HuH-7.5 (cell line): ENCODE results near the gene CLDN25.
A peak's percentile ranks its signal among the peaks of the same experiment; 100 is the strongest.
"Not testable (repeated sequence)": the region's sequence is repeated elsewhere in the genome, so short reads cannot be mapped to it uniquely, and the experiment has no call there.

ENCODE experiments used
- DNase-seq: peaks from one replicate; pipeline ENCODE4 v3.0.0; 2011; ENCODE audit warnings: low spot score

CLDN25 gene

DNA sequence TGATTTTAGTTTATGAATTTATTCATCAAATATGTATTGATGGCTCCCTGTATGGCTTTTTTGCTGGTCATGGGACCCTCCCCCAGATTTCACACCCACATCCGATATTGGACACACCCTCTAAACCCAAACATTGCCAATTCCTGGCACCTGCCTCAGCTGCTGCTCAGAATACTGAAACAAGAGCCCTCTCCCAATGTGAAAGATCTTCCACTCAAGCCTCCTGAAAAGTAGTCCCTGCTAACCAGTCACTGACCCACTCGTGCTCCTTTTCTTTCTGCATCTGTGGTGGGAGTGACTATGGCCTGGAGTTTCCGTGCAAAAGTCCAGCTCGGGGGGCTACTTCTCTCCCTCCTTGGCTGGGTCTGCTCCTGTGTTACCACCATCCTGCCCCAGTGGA lies at the start of gene CLDN25:
Gene CLDN25 (plus strand): TSS at position 301 of the 400 bp plus-strand sequence. CDS start 0 bp downstream, at position 301.
- no peak for DNase-seq

DNA sequence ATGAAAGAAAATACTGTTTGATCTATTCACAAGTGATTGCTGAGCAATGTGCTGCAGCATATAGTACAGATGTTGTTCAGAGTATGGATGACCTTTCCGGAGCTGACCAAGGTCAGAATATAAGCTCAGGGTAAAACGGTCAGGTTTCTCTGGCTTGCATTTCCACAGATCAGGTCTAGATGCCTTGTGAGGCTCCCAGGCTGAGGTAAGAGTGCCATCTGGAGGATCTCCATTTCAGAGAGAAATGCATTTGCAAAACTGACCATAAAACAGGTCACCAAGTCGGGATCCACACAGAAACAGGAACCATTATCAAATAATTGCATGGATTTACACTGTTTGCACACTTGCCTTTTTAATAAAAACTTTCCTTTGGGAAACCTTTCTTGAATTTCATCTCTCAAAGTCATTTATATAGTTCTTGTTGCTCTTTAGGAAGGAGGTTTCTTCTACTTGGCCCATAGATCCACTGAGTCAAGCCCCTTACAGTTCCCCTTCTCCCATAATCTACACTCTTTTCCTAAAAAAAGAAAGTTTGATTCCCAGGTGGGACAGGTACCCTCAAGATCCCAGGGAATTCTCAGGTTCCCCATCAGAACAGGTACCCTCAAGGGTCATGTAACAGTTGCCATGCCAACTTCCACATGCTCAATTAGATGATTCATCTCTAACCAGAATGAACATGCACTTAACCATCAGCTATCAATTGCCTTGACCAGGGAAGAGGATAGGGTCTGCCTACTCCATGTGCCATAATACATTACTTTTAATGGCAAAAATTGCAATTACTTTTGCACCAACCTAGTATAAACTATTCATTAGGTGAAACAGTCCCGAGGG lies 48.5 kb upstream of the CLDN25 start:
- peak; percentile 12 for DNase-seq

DNA sequence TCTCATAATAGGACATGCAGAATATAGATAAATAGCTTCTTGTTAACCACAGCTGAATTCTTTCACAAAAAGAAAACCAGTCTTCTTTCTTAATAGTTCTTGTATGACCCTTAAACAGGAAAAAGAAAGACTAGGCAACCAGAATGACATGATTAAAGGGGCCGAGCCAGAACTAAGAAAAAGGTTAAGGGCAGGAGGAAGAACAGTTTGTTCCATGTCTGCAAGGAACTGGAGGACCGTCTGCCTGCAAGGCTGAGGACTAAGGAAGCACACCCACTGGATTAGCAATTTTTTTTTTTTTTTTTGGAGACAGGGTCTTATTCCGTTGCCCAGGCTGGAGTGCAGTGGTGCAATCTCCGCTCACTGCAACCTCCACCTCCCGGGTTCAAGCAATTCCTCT lies 47.5 kb upstream of the CLDN25 start:
- DNase-seq, result no peak

DNA sequence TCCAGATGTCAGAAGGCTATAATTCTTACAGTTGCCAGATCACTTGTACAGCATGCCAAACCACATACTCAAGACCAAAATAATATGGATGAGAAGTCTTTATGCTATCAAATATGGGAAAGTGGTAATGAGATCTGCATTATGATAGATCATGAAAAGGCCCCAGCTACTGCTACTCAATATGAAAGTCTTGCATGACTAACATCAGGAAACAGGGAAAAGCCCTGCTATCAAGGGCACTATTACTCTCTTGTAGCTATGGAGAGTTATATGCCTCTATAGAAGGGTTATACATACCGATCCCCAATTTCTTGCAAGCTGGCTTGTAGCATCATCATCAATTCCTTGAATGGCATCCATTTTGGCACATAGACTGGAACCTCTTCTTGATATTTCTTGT lies 43.3 kb upstream of the CLDN25 start:
- DNase-seq, result no peak

DNA sequence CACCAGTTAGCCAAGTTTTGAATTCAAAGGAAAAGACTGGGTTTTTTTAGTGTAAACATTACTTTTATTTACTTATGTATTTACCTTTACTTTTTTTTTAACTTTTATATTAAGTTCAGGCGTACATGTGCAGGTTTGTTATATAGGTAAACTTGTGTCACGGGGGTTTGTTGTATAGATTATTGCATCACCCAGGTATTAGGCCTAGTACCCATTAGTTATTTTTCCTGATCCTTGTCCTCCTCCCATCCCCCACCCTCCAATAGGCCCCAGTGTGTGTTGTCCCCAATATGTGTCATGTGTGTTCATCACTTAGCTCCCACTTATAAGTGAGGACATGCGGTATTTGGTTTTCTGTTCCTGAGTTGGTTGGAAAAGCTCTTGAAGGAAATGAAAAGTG lies 26.7 kb upstream of the CLDN25 start:
- no peak for DNase-seq

DNA sequence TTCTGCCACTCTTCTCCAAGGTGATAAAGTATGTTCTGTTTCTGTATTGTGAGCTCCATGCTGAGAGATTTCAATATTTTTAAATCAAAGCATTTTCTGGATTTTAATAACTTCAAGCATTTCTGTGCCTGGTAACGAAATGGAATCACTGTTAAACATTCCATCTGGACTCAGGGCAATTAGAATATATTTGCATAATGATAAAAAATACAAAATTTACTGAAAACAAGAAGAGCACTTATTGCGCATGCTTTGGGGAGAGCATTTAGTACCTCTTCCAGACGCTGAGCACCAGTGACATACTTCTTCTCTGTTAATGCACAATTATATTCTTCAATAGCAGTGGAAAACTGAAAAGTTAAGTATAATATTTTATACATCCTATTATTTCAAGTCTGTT lies 19.4 kb upstream of the CLDN25 start:
- no peak for DNase-seq

DNA sequence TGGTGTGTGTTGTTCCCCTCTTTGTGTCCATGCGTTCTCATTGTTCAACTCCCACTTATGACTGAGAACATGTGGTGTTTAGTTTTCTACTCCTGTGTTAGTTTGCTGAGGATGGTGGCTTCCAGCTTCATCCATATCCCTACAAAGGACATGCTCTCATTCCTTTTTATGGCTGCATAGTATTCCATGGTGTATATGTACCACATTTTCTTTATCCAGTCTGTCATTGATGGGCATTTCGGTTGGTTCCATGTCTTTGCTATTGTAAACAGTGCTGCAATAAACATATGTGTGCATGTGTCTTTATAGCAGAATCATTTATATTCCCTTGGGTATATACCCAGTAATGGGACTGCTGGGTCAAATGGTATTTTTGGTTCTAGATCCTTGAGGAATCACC lies 16.6 kb upstream of the CLDN25 start:
- not testable (repeated sequence) for DNase-seq

DNA sequence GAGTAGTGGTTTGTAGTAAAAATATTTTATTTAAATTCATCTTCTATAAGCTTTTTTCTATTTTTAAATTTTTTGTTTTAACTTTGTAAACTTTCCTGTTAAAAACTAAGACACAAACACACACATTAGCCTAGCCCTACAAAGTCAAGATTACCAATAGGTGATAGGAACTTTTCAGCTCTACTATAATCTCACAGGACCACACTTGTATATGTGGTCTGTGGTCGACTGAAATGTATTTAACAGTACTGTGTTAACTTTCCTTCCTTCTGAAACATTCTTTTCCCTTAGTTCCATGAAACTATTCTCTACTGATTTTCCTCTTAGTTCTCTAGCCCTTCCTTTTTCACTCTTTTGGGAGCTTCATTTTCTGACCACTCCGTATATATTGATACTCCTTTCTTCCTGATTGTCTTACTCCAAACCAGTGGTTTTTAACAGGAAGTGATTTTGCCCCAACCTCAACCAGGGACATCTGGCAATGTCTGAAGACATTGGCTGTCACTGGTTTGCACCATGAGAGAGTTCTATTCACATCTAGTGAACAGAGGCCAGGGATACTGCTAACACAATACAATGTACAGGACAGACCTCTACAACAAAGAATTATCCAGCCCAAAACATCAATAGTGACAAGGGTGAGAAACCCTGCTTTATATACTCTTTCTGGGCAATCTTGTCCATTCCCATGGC lies 14.9 kb upstream of the CLDN25 start:
- no peak for DNase-seq

DNA sequence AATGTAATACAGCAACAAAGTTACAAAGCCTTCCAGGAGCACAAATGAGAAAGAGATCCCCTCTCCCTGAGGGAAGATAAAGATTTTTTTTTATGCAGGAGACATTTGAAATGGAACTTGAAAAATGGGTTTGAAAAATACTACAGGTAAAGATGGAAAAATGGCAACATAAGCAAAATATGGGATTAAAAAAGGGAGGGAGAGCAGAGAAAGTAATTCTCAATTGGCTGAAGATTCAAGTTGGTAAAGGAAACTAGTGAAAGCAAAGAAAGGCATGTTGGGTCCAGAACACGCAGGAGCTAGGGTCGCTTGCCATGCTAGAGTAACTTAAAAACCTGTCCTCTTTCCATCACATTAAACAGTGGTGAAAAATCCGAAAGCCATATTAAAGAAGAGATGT lies 7.6 kb upstream of the CLDN25 start:
- DNase-seq, result no peak

DNA sequence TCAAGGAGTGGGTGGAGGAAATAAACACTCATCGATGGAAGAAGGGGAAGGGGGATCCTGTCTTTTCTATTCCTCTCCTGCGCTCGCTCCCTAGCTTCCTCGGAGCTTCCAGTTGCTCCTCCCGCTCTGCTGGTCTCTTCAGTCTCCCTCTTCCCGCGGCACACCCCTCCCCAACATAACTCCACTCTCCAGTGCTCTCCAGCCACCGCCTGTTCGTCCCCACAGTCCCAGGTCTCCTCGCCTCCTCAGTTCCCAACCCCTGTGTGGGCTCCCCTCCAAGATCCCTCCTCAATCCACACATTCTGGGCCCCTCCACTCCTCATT lies 6.5 kb upstream of the CLDN25 start:
- DNase-seq, result peak; percentile 19

DNA sequence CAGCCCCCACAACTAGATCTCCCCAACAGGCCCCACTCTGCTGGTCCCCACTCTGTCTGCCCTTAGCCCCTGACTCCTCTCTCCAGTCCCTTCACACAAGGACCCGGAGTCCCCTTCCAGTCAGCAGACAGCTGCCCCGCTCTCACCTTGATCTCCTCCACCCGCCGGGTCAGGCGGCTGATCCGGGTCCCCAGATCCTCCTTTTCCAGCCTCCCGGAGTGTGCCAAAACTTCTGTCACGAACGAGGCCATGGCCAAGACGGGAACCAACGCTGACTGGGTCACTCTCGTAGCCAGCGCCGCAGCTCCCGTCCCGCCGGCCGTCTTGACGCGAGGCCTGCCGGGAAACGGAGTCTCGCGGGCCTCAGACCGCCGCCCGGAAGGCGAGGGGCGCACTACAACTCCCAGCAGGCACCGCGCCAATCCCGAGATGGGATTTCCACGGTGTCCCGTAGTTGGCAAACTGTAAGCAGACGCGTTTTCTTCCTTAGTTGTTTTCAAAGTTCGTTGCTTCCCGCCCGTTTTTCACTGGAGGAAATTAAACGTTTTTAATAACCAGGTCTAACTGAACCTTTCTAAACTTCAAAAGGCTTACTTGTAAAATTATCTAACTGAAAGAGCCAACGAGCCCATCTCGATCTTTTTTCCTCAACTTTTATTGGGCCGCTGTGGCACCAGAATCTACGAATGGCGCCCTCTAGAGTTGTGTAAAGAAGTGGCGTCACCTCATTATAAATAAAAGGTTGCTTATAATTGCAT lies 6.0 kb upstream of the CLDN25 start, which contains the start of gene ZW10:
Gene ZW10 (minus strand): TSS at position 277 of the 758 bp plus-strand sequence. CDS start 26 bp downstream, at position 251.
- peak; percentile 46 for DNase-seq

DNA sequence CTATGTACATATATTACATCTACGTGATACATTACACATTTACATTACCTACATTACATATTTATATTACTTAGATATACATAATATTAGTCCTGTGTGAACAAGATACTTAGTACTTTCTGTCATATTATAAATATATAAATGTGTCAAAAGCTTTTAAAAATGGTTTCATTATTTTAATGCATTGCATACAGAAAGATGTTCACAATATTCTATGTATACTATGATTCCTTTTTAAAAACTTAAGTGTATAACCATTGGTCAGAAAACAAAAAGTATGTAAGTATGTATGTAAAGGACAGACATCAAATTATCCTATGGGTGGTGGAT lies 5.5 kb upstream of the CLDN25 start:
- no peak for DNase-seq

DNA sequence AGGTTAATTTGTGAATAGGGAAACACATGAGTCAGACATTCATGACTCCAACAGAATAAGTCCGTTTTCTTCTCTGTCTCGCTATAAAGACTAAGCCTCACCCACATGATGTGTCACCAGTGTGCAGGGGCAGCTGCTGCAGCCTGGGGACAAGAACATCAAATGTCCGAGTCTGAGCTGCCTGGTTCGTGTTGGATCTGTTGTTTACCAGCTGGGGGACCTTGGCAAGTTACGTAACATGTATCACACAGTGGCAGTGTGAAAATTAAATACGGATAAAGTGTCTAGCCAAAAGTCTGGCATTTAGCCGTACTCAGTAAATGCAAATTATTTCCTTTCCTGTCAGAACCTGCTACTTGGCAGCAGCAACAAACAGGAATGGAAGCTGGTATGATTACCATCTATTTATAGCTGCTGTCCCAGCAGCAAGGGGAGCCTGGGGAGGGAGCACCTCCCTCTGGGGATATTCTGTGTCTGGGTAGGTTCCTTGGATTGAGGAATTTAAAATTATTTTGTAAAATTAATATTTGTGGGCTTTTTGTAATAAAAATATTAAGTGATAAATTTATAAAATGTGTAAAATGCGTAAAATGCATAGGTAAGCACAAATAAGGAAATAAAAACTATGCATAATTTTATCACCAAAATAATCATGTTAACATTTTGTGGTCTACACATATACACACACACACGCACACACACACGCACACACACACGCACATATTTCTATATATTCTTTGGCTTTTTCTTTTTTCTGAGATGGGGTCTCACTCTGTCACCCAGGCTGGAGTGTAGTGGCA lies 1.3 kb upstream of the CLDN25 start:
- DNase-seq, result no peak

DNA sequence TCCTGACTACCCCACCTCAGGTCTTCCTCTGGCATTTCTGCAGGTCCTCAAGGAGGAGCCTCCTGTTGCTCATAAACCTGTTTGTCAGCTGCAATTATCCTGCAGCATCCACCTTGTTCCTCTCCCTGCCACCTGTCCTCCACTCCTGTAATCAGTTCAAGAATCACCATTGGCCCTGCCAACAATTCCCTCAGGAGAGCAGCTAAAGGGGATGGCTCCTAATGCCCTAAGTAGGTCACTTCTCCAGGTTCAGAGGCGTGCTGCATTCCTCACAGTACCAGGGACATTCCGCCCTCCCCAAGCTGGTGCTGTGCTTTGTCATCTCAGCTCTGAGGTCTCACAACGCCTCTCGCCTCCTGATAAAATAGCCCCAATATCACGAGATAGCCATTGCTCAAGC lies 2.1 kb downstream of the CLDN25 start:
- DNase-seq, result no peak

DNA sequence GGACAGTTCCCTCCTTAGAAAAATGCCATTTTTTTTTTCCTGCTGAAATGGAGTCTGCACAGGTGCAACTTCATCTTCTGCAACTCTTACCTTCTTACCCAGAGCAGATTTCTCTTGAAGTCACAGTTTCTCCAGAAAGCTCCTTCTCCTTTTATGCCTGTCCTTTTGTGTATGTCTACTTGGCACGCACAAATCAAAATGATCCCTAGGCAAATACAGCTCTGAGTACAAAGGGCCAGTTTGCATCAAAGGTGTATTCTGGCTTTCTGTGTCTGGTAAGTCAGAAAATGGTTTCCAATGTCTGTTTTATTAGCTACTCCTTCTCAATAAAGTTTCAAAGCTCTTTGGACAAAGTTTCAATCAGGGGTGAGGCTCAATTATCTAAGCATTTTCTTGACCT lies 2.5 kb downstream of the CLDN25 start:
- no peak for DNase-seq

DNA sequence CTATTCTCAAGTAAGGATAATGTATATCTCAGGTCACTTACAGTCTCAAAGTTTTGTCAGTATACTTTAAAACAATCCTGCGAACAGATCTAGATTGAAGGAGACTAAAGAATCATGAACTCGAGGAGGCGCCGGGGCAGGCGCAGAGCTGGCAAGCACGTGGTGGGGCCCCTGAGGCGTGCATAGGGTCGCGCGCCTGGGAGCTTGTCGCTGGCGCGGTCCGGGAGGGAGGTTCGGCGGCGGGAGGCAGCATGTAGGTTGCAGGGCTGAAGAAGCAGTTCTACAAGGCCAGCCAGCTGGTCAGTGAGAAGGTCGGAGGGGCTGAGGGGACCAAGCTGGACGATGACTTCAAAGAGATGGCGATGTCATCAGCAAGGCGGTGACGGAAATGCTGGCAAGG lies 9.4 kb downstream of the CLDN25 start:
- not testable (repeated sequence) for DNase-seq

DNA sequence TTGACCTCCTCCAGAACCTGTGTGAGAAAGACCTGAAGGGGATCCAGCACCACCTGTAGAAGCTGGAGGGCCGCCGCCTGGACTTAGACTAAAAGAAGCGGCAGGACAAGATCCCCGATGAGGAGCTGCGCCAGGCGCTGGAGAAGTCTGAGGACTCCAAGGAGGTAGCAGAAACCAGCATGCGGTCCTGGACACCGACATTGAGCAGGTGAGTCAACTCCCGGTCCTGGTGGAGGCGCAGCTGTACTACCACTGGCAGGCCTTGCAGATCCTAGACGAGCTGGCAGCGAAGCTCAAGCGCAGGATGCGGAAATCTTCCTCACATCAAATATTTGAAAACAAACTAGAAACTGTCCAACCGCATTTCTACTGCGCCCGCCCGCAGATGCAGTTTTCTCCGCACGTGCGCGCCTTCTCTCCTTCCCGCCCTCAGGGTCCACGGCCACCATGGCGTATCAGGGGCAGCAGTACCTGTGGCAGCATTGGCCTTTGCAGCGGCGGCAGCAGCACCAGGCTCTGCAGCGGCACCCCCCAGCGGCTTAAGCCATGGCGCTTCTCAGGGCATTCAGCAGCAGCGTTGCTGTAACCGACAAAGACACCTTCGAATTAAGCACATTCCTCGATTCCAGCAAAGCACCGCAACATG lies 10.2 kb downstream of the CLDN25 start:
- DNase-seq, result no peak

DNA sequence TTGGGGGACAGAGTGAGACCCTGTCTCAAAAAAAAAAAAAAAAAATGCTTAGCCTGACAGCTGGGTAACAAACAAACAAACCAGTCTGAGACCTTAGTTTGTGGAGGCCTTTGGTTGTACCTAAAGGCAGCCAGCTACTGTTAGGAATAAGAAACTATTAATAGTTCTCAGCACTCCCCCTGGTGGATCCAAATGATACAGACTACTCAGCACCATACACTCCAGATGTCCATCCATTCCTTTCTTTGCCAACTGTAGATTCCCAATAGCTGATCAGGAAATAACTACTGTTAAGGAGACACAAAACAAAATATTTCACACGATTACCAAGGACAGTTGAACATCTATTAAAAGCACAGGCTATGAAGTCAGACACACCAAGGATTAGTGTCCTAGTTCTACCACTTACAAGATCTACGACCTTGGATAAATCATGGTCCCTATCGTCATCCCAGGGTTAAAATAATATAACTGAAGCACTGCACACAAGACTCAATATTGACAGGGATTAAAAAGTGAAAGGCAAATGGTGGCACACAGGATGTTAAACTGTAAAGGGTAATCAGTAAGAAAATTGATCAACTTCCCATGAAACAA lies 17.2 kb downstream of the CLDN25 start:
- DNase-seq, result peak; percentile 41

DNA sequence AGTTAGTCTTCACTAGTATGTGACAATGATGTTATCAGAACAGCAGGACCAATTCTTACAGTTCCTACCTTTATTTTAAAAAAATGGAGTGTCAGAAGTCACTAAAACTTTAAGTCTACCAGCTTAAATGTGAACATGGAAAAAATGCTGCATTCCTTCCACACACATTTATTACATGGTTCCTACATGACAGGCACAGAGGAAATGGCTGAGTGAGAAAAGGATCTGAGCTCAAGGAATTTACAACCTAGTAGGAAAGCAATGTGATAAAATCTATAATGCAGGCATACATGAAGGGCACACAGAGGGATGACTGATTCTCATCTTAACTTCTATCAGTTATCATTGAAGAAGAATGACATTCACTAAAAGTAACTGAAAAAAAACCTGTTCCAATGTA lies 23.0 kb downstream of the CLDN25 start:
- DNase-seq, result no peak

DNA sequence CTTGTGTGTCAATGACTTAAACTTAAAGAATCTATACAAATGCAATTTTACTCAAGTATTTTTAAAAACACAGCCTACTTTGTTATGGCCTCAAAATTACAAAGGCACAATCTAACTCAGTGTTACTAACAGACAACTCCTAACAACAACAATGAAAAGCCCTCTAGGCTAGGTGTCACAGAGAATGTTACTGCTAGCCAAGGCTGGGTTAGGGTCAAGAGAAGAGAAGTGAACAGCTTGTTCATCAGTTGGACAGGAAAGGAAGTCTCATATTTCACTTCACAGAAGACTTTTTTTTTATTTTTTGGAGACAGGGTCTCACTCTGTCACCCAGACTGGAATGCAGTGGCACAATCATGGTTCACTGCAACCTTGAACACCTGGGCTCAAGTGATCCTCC lies 26.0 kb downstream of the CLDN25 start:
- DNase-seq, result no peak

DNA sequence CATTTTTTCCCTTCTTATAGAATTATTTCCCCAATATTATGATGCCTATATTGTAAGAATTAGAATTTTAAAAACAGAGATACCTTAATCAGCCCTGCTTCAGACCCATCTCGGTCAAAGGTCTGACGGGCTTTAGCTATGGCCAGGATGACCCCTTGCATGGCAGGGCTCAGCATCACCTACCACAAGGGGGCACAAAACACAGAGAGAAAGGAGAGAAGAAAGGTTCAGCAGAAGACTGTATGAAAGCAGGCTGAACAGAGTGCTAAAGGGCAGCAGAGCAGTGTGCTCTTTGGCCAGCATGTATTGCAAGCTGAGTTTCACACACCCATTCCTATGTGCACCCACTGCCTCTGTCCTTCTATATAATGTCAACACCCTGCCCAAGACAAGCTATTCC lies 26.8 kb downstream of the CLDN25 start:
- DNase-seq, result peak; percentile 29
